Measurements from ENCODE around the gene AHNAK.

DNA sequence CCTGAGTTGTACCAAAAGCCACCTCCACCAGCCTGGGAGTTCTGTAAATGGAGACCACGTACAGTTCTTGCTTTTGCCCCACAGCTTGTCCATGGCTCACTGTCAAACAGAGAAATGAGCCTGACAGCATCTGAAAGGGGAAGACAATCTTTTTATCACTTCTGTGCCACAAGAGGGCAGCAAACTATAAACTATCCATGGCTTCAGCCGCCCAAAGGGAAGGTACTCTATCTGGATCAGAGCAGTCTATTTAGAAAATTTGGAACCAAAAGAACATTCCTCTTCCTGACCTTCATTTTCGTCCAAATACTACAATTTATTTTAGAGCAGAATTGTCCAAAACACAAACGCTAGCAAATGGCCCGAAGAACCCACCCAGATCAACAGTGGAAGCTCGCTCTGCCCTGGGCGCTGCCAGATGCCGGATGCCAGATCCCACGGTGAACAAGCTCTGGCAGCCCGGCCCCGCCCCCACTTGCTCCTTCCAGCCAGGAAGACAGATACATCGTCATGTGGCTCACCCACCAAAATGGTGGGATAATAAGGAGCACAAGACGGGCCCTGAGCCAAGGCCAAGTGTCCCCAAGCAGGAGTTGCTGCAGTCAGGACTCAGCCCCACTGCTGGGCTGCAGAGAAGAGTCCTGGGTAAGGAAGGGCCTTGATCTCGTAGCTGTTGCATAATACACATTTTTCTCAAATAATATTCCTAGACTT, 151.6 kb downstream of the AHNAK start:
- TF ChIP-seq, protein P1, sequence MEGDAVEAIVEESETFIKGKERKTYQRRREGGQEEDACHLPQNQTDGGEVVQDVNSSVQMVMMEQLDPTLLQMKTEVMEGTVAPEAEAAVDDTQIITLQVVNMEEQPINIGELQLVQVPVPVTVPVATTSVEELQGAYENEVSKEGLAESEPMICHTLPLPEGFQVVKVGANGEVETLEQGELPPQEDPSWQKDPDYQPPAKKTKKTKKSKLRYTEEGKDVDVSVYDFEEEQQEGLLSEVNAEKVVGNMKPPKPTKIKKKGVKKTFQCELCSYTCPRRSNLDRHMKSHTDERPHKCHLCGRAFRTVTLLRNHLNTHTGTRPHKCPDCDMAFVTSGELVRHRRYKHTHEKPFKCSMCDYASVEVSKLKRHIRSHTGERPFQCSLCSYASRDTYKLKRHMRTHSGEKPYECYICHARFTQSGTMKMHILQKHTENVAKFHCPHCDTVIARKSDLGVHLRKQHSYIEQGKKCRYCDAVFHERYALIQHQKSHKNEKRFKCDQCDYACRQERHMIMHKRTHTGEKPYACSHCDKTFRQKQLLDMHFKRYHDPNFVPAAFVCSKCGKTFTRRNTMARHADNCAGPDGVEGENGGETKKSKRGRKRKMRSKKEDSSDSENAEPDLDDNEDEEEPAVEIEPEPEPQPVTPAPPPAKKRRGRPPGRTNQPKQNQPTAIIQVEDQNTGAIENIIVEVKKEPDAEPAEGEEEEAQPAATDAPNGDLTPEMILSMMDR (IDR thresholded peaks at IDR 0.05; ENCODE audit: insufficient read depth, low read length, poor library complexity, severe bottlenecking): peak; percentile 75
- no peak for TF ChIP-seq EZH2phosphoT487 (conservative IDR thresholded peaks at IDR 0.05; ENCODE audit: low read length)
